Sciatic nerve (tissue), 2 donors: ENCODE data around the gene MED25. TPM values are rescaled to one million over a fixed set of nuclear protein-coding genes. Genes with fewer than 3 reads are reported as not detected.

Experiments used
- ATAC-seq: fragments of 200-7000 bp; cut with Tn5 transposase; one replicate; pipeline ENCODE4 v1.9.1; 2020; ENCODE audit warnings: mild to moderate bottlenecking, moderate library complexity
- DNase-seq: peaks from one replicate; pipeline ENCODE4 v3.0.0-alpha.2; 2020; ENCODE audit warnings: low spot score
- intact Hi-C: fragments of 100-400 bp; cut with DNase I; formaldehyde crosslinking; loops from one replicate; pipeline ENCODE4 v1.14.2; 2022
- microRNA-seq: library from miRNA; unstranded; fragments of <30 nt; microRNA quantifications from one replicate; pipeline ENCODE4 v1.2.0, GENCODE V29; 2020
- total RNA-seq: library from RNA; stranded (reverse); fragmentation: NEBNext Ultra II Directional; extraction: Animal tissue kit (Norgen Biotek cat#: 25700); gene quantifications from one replicate; pipeline ENCODE4 v1.2.1, GENCODE V29; 2021
- donor health status: DM: no; HTN: no; CAD: no.
- donor health status: DM: no; HTN: no; CAD: no.

The MED25 gene
- total RNA-seq, 1 donor from 2014 or later, result 39.7 TPM

DNA sequence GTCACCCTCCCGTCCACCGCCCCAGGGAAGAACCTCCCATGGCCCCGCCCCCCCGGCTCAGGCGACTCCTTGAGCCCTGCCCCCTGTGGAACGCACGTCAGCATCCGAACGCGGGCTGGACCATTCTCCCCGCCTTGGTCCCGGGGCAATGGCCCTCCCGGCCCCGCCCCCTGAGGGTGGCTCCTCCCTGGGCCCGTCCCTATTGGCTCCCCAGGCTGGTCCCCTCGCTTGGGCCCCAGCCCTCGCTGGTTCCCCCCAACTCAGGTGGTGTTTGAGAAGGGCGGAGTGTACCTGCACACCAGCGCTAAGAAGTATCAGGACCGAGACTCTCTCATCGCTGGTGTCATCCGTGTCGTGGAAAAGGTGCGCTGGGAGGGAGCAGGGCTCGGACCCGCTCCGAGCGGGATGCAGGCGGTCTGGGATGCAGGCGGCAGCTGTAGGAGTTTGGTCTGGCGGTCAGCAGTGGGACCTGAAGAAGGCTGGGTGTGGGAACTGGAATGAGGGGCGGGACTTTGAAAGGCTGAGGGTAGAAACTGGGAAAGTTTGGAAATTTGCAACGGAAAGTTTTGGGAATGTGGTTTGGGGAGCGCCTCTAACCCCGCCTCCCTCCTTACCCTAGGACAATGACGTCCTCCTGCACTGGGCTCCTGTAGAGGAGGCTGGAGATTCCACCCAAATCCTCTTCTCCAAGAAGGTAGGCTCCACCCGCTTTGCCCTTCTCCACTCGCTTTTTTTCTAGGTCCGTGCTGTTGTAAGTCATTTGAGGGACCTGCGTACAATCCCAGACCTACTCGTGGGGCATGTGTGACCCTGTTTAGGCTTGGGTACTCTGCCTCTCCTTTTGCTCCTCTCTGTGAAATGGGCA, 60.0 kb downstream of the MED25 start:
- DNase-seq, result peak; percentile 99
- intact Hi-C loops, result no loop called here
- ATAC-seq, result peak; percentile 85

DNA sequence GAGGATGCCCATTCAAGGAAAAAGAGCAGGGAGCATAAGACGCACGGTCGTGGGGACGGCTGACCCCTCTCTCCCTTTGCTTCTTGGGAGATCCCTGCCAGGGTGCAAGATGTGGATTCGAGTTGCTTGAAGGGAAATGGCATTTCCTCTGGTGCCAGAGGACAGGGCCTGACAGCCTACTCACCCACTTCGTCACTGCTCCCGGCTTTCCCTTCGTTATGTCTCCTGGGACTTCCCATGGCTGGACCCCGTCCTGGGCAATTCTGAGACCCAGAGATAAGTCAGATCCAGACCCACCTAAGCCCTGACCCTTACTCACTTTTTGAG, 60.6 kb downstream of the MED25 start:
- DNase-seq (no peak), ATAC-seq (no peak)
- intact Hi-C loops, result no loop called here

DNA sequence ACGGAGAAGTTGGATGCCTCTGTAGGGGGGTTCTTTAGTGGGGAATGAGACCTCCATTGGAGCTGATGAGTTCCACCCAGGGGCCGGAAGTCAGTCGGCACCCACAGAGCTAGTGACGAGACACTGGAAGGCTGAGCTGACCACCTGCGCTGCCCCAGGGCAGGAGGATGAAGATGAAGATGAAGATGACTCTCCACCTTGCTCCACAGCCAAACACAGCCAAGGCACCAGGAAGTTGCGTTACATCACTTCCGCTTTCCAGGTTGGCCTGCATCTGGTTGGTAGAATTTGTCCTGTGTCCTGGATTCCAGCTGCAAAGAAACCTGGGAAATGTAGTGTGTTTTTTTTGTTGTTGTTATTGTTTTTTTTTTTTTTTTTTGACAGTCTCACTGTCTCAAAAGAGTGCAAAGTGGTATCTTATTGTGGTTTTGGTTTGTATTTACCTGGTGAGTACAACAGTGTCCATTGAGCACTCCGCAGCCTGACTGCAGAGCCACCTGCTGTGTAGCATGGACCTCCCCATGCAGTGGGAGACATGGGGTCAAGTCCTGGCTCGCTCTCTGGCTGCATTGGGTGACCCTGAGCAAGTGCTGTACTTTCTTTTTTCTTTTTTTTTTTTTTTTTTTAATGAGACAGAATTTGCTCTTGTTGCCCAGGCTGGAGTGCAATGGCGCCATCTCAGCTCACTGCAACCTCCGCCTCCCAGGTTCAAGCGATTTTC, 61.3 kb downstream of the MED25 start:
- ATAC-seq, result no peak
- intact Hi-C loops, result no loop called here
- DNase-seq, result peak; percentile 59

GRCh38 chr19:49880162-49880869, 62.2 kb downstream of the MED25 start:
- ATAC-seq (no peak), DNase-seq (peak; percentile 56)
- intact Hi-C loops, result no loop called here

DNA sequence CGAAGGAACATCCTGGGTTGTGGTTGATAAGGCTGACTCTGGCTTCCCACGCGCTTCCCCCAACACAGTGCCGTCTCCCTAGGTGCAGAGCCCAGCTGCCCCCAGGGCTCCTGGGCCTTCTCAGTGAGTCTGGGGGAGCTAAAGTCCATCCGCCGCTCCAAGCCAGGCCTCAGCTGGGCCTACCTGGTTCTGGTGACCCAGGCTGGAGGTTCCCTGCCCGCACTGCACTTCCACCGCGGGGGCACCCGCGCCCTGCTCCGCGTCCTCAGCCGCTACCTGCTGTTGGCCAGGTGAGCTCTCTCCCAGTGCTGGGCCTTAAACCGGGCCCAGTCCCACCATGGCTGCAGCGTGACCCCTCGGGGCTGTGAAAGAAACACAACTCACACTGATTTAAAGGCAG, 63.1 kb downstream of the MED25 start:
- DNase-seq, result peak; percentile 58
- intact Hi-C loops, result no loop called here

DNA sequence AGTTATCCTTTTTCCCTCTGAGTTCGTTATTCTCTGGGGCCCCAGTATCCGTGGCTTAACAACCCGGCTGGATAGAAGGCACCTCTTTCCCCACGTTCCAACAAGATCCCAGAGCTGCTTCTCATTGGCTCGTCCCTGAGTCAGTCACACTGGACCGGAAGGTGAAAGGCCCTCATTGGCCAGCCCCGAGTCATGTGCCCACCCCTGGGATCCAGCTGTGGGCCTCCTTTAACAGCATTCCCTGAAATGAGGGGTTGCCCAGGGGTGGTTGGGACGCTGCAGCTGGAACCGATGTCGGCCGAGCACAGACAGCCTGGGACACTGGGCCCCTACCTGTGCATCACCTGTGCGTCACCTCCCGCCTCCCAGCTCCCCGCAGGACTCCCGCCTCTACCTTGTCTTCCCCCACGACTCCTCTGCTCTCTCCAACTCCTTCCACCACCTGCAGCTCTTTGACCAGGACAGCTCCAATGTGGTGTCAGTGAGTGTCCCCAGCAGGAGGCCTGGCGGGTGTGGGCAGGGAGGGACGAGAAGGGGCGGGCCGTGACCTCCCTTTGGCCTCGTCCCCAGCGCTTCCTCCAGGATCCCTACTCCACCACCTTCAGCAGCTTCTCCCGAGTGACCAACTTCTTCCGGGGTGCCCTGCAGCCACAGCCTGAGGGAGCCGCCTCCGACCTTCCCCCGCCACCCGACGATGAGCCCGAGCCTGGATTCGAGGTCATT, 63.7 kb downstream of the MED25 start:
- peak; percentile 60 for DNase-seq
- no peak for ATAC-seq
- intact Hi-C loops, result no loop called here

More for the DNA sequence above, 63.1 kb downstream of the MED25 start:
- ATAC-seq, result no peak

DNA sequence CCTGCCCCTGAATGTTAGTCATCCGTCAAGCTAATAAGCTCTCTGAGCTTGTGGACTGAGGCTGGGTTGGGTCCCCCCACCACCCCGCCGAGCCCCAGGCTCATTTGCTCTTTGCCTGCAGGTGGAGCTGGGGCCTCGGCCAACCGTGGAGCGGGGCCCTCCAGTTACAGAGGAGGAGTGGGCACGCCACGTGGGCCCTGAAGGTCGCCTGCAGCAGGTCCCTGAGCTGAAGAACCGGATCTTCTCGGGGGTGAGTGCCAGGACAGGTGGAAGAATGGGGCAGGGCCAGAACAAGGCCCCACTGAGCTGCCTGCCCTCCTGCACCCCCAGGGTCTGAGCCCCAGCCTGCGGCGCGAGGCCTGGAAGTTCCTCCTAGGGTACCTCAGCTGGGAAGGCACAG, 64.6 kb downstream of the MED25 start:
- ATAC-seq, result no peak
- intact Hi-C loops, result no loop called here
- DNase-seq, result peak; percentile 55

GRCh38 chr19:49883094-49883493, 65.0 kb downstream of the MED25 start:
- no peak for ATAC-seq
- no peak for DNase-seq
- intact Hi-C loops, result no loop called here

DNA sequence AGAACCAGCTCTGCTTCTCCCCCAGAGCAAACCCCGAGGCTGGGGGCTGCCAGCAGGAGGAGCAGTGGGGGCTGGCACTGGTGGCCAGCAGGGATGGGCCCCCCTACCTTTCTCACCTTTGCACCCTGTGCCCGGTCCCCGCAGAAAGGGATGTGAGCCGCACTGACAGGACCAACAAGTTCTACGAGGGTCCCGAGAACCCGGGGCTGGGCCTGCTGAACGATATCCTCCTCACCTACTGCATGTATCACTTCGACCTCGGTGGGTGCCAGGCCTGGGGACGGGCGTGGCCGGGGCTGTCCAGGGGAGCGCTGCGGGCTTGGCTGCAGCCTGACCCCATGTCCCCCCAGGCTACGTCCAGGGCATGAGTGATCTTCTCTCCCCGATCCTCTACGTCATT, 66.0 kb downstream of the MED25 start:
- ATAC-seq, result no peak
- peak; percentile 63 for DNase-seq
- intact Hi-C loops, result no loop called here

DNA sequence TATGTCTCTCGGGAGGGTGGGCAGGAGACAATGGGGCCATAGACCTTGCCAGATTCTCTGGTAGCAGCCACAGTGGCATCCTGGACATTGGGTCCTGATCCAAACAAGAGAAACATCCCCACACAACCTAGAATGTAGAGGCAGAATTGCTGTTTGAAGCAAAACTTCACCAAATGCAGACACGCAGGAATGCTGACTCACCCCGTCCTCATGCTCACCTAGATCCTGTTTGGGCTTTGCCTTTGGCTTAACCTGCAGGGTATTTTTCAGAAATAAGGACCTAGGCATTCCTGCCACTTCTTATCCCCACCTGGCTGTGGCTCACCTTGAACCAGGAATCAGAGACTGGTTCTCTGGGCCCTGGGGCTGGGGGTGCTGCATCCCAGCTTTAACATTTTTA, 66.7 kb downstream of the MED25 start:
- intact Hi-C loops, result no loop called here
- no peak for ATAC-seq
- no peak for DNase-seq

Small RNA genes lying within 50 kb of the gene (microRNA-seq; reads per million reads assigned to microRNA genes)
- gene MIR4749 (not detected), gene MIR6799 (not detected), gene MIR6800 (not detected)

Other genes starting within 250 kb of the MED25 start
- gene NOSIP, start 237.7 kb upstream of the MED25 start, total RNA-seq, result 41.7 TPM
- 1.7 TPM for gene PRRG2, start 237.0 kb upstream of the MED25 start, total RNA-seq
- gene PRR12, start 227.1 kb upstream of the MED25 start, total RNA-seq, result 37.0 TPM
- gene RRAS, start 178.1 kb upstream of the MED25 start, total RNA-seq, result 135 TPM
- 65.5 TPM for gene SCAF1, start 176.1 kb upstream of the MED25 start, total RNA-seq
- 76.7 TPM for gene IRF3, start 152.4 kb upstream of the MED25 start, total RNA-seq
- gene BCL2L12, start 152.4 kb upstream of the MED25 start, total RNA-seq, result 11.5 TPM
- 103 TPM for gene PRMT1, start 141.0 kb upstream of the MED25 start, total RNA-seq
- 3.7 TPM for gene ADM5, start 128.7 kb upstream of the MED25 start, total RNA-seq
- 5.9 TPM for gene CPT1C, start 127.2 kb upstream of the MED25 start, total RNA-seq
- gene TSKS, start 55.0 kb upstream of the MED25 start, total RNA-seq, result 0.85 TPM
- 74.3 TPM for gene AP2A1, start 51.3 kb upstream of the MED25 start, total RNA-seq
- 26.4 TPM for gene FUZ, start 5.0 kb upstream of the MED25 start, total RNA-seq
- 143 TPM for gene PTOV1, start 32.9 kb downstream of the MED25 start, total RNA-seq
- gene PNKP, start 49.3 kb downstream of the MED25 start, total RNA-seq, result 66.6 TPM
- 36.6 TPM for gene AKT1S1, start 59.1 kb downstream of the MED25 start, total RNA-seq
- gene TBC1D17, start 59.4 kb downstream of the MED25 start, total RNA-seq, result 64.8 TPM
- 4.6 TPM for gene IL4I1, start 78.6 kb downstream of the MED25 start, total RNA-seq
- 26.0 TPM for gene ATF5, start 110.9 kb downstream of the MED25 start, total RNA-seq
- 37.4 TPM for gene NUP62, start 111.2 kb downstream of the MED25 start, total RNA-seq
- gene SIGLEC11, start 142.9 kb downstream of the MED25 start, total RNA-seq, result 1.6 TPM
- 42.4 TPM for gene VRK3, start 207.1 kb downstream of the MED25 start, total RNA-seq
- gene ZNF473, start 207.7 kb downstream of the MED25 start, total RNA-seq, result 9.0 TPM